ENCODE results near the gene NCOA5. TPM values are rescaled to one million over a fixed set of nuclear protein-coding genes. Genes with fewer than 3 reads are reported as not detected.

The NCOA5 gene
- total and polyA plus RNA-seq, 4 donors: 3.2 to 10.4 (median 8.7) TPM

GRCh38 chr20:46126440-46127056, 36.8 kb upstream of the NCOA5 start:
- peaks cover 0 to 4% (median 3%) of the 10 kb centered on the region in 4 donors for H3K4me1 ChIP-seq (ENCODE audit: control insufficient read depth in 4 of 4, insufficient read depth in 4 of 4, low read length in 3 of 4)
- no peak overlapping the region for H3K9ac ChIP-seq (ENCODE audit: low read depth in 1 of 2, low read length in 2 of 2)
- TF ChIP-seq RXRA (IDR thresholded peaks at IDR 0.05) (no peak), TAF1 (conservative IDR thresholded peaks at IDR 0.05) (no peak), EGR1 (IDR thresholded peaks at IDR 0.05; ENCODE audit: low read depth in 2 of 2) (no peak)
- no peaks in the 10 kb centered on the region for H3K9me3 ChIP-seq (ENCODE audit: control insufficient read depth in 4 of 4, low read length in 3 of 4)
- peaks cover 0 to 25% (median 6%) of the 10 kb centered on the region in 4 donors for H3K36me3 ChIP-seq (ENCODE audit: control insufficient read depth in 4 of 4, insufficient read depth in 3 of 4, low read depth in 1 of 4, low read length in 3 of 4)
- no peaks in the 10 kb centered on the region for H3K27me3 ChIP-seq (ENCODE audit: control insufficient read depth in 4 of 4, insufficient read depth in 4 of 4, low read length in 3 of 4)
- no peak overlapping the region for H3K4me3 ChIP-seq (ENCODE audit: low read depth in 1 of 3, low read length in 3 of 3)
- H3K27ac ChIP-seq (ENCODE audit: low read depth in 1 of 2, low read length in 2 of 2): no peak overlapping the region
- no peak for DNase-seq (ENCODE audit: low spot score)
- WGBS: 90% methylated on average over 5 of the region's 5 CpGs

- no peaks in the 10 kb centered on the region for H3K9me3 ChIP-seq (ENCODE audit: control insufficient read depth in 4 of 4, low read length in 3 of 4)
- no peak overlapping the region for H3K4me3 ChIP-seq (ENCODE audit: low read depth in 1 of 3, low read length in 3 of 3)
- peaks cover 0 to 25% (median 6%) of the 10 kb centered on the region in 4 donors for H3K36me3 ChIP-seq (ENCODE audit: control insufficient read depth in 4 of 4, insufficient read depth in 3 of 4, low read depth in 1 of 4, low read length in 3 of 4)
- no peaks in the 10 kb centered on the region for H3K27me3 ChIP-seq (ENCODE audit: control insufficient read depth in 4 of 4, insufficient read depth in 4 of 4, low read length in 3 of 4)
- H3K9ac ChIP-seq (ENCODE audit: low read depth in 1 of 2, low read length in 2 of 2): no peak overlapping the region
- H3K4me1 ChIP-seq (ENCODE audit: control insufficient read depth in 4 of 4, insufficient read depth in 4 of 4, low read length in 3 of 4): peaks cover 1 to 16% (median 12%) of the 10 kb centered on the region in 4 donors
- no peak for TF ChIP-seq RXRA (IDR thresholded peaks at IDR 0.05)
- no peak for TF ChIP-seq EGR1 (IDR thresholded peaks at IDR 0.05; ENCODE audit: low read depth in 2 of 2)
- DNase-seq (ENCODE audit: low spot score): no peak
- 91% methylated on average over 11 of the region's 11 CpGs for WGBS
- no peak overlapping the region for H3K27ac ChIP-seq (ENCODE audit: low read depth in 1 of 2, low read length in 2 of 2)
These were observed 33.9 kb upstream of the NCOA5 start for GRCh38 chr20:46123482-46124245.

DNA sequence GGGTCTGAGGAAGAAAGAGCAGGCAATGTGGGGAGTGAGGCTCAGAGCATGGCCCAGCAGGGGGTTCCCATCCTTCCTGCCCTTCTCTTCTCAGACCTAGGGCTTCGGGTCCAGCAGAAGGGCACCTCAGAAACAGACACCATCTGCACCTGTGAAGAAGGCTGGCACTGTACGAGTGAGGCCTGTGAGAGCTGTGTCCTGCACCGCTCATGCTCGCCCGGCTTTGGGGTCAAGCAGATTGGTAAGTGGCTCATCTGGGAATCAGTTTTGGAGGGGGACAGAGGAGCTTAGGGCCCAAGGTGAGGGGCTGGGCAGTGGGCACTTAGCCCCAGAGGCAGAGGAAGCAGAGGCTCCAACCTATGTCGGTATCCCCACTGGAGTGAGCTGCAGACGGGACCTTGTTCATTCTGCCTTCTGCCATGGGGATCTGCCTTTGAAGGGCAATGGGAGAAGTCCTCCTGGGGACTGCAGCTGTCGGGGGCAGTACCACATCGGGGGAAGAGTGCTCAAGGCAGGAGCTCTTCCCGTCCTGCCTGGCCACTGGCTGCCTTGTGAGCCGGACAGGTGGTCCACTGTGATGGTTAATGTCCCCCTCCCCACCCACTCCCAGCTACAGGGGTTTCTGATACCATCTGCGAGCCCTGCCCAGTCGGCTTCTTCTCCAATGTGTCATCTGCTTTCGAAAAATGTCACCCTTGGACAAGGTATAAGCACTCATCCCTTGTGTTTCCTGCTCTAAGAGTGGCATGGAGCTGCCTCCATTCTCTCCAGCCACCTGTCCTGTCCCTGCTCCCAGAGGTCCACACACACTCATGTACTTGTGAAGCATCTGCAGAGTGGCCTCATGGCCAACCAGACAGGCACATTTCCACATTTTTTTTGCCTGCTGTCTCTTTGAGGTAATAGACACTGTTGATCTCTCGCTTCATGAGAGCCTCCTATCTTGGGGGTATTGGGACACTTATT, 33.0 kb upstream of the NCOA5 start:
- H3K27me3 ChIP-seq (ENCODE audit: control insufficient read depth in 4 of 4, insufficient read depth in 4 of 4, low read length in 3 of 4): no peaks in the 10 kb centered on the region
- peaks cover 0 to 25% (median 6%) of the 10 kb centered on the region in 4 donors for H3K36me3 ChIP-seq (ENCODE audit: control insufficient read depth in 4 of 4, insufficient read depth in 3 of 4, low read depth in 1 of 4, low read length in 3 of 4)
- peaks cover 1 to 19% (median 14%) of the 10 kb centered on the region in 4 donors for H3K4me1 ChIP-seq (ENCODE audit: control insufficient read depth in 4 of 4, insufficient read depth in 4 of 4, low read length in 3 of 4)
- no peak for DNase-seq (ENCODE audit: low spot score)
- H3K9ac ChIP-seq (ENCODE audit: low read depth in 1 of 2, low read length in 2 of 2): no peak overlapping the region
- no peaks in the 10 kb centered on the region for H3K9me3 ChIP-seq (ENCODE audit: control insufficient read depth in 4 of 4, low read length in 3 of 4)
- no peak overlapping the region for H3K27ac ChIP-seq (ENCODE audit: low read depth in 1 of 2, low read length in 2 of 2)
- WGBS: 93% methylated on average over 15 of the region's 15 CpGs
- no peak overlapping the region for H3K4me3 ChIP-seq (ENCODE audit: low read depth in 1 of 3, low read length in 3 of 3)
- no peak for TF ChIP-seq GABPA (IDR thresholded peaks at IDR 0.05 in 1 of 2, conservative IDR thresholded peaks at IDR 0.05 in 1 of 2)
- no peak for TF ChIP-seq TAF1 (conservative IDR thresholded peaks at IDR 0.05)
- TF ChIP-seq, protein P1, sequence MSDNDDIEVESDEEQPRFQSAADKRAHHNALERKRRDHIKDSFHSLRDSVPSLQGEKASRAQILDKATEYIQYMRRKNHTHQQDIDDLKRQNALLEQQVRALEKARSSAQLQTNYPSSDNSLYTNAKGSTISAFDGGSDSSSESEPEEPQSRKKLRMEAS (IDR thresholded peaks at IDR 0.05): no peak
- TF ChIP-seq, protein P2, sequence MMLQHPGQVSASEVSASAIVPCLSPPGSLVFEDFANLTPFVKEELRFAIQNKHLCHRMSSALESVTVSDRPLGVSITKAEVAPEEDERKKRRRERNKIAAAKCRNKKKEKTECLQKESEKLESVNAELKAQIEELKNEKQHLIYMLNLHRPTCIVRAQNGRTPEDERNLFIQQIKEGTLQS (IDR thresholded peaks at IDR 0.05): no peak
- no peak for TF ChIP-seq RXRA (IDR thresholded peaks at IDR 0.05)
- no peak for TF ChIP-seq NR2F2 (IDR thresholded peaks at IDR 0.05)
- no peak for TF ChIP-seq HNF4A (conservative IDR thresholded peaks at IDR 0.05)
- no peak for TF ChIP-seq RAD21 (IDR thresholded peaks at IDR 0.05)
- TF ChIP-seq YY1 (IDR thresholded peaks at IDR 0.05): no peak
- TF ChIP-seq CTCF (IDR thresholded peaks at IDR 0.05; ENCODE audit: low read depth, low read length, missing input control): no peak
- TF ChIP-seq HNF4G (IDR thresholded peaks at IDR 0.05): no peak
- TF ChIP-seq ZBTB33 (IDR thresholded peaks at IDR 0.05): no peak
- no peak for TF ChIP-seq SP1 (IDR thresholded peaks at IDR 0.05)
- TF ChIP-seq EGR1 (IDR thresholded peaks at IDR 0.05; ENCODE audit: low read depth in 2 of 2): no peak
- no peak for TF ChIP-seq REST (IDR thresholded peaks at IDR 0.05)
- TF ChIP-seq FOXA1 (IDR thresholded peaks at IDR 0.05): no peak
